SK-MEL-5 (cell line): Measurements from ENCODE around the gene CLDN15. TPM values are rescaled to one million over a fixed set of nuclear protein-coding genes. Genes with fewer than 3 reads are reported as not detected.
A peak's percentile ranks its signal among the peaks of the same experiment; 100 is the strongest.
"Not testable (repeated sequence)": the region's sequence is repeated elsewhere in the genome, so short reads cannot be mapped to it uniquely, and the experiment has no call there.

Experiments used
- DNase-seq: peaks from one replicate; pipeline ENCODE4 v3.0.0-alpha.2; 2016; ENCODE audit warnings: low read depth, low spot score
- in situ Hi-C: cut with HindIII; loops from 2 replicates; pipeline ENCODE4 v1.10.0; 2016; ENCODE audit warnings: low sequenced_read_pairs, high pct_unique_total_duplicates, low pct_unique_long_range_greater_than_20kb
- total RNA-seq: library from RNA; depleted of rRNA; stranded (reverse); fragments of >200 nt; shearing (Covaris generic); gene quantifications from 2 replicates; pipeline ENCODE4 v1.2.3, GENCODE V29; 2014

CLDN15 gene
- total RNA-seq, 1 experiment from 2014 or later: 8.4 TPM

DNA sequence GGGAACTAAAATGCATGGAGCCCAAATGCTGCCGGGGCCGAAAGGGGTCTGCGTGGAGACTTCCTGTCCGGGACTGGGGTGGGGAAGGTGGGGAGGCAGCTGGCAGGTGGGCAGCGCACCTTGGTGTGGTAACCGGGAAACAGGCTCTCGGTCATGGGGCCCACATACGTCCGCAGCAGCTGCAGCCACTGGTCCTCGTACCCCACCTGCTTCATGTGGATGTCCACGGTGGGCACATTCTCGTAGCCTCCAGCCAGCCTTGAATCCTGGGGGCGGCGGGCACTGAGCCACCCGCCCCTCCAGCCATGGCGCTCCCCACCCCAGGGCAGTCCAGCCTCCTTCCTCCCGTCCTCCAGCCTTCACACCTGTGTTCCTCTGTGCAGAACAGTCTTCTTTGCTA lies 30.1 kb downstream of the CLDN15 start:
- DNase-seq: no peak
- in situ Hi-C loops: no loop called here

DNA sequence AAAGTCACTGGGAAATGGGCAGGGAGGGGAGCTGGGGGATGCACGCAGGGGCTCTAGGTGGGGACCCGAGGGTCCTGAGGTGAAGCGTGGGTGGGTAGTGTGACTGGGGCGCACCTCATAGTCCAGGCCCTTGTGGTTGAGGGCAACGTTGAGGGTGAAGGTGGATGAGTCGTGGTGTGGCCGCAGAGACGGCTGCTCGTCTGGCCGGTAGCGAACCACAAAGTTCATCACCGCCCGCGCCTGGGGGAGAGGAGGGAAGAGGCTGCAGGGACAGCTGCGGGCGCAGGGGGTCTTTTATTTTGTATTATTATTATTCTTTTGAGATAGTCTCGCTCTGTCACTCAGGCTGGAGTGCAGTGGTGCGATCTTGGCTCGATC lies 30.9 kb downstream of the CLDN15 start:
- in situ Hi-C loops: no loop called here
- no peak for DNase-seq

DNA sequence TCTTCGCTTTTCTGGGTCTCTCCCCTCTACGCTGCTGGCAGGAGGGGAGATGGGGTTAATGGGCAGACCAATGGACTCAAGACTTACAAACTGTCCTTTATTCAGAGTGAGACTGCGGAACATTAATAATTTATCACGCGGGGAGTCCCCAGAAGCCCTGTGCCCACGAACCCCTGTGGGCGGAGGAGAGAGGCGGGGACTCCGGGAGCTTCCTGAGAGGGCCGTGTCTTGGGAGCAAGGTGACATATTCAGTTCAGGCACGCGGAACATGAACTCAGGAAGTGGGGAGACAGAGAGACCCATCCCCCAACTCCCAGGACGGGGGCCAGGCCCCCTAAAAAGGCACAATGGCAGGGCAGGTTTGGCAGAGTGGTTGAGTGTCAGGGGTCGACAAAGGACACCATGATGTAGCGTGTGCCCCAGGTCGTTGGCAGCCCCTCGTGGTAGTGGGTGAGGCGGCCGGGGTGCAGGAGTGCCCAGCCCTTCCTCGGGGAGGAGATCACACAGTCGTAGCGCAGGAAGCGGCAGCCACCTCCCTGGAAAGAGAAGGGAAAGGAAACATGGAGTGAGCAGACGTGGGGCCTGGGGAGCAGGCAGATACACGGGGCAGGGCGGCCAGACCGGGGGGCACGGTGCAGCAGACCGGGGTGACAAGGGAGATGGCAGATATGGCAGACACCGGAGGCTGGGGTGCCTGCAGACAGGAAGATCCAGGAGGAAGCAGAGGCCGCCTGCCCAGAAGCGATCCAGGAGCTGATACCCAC lies 31.5 kb downstream of the CLDN15 start:
- no peak for DNase-seq
- in situ Hi-C loops: no loop called here

DNA sequence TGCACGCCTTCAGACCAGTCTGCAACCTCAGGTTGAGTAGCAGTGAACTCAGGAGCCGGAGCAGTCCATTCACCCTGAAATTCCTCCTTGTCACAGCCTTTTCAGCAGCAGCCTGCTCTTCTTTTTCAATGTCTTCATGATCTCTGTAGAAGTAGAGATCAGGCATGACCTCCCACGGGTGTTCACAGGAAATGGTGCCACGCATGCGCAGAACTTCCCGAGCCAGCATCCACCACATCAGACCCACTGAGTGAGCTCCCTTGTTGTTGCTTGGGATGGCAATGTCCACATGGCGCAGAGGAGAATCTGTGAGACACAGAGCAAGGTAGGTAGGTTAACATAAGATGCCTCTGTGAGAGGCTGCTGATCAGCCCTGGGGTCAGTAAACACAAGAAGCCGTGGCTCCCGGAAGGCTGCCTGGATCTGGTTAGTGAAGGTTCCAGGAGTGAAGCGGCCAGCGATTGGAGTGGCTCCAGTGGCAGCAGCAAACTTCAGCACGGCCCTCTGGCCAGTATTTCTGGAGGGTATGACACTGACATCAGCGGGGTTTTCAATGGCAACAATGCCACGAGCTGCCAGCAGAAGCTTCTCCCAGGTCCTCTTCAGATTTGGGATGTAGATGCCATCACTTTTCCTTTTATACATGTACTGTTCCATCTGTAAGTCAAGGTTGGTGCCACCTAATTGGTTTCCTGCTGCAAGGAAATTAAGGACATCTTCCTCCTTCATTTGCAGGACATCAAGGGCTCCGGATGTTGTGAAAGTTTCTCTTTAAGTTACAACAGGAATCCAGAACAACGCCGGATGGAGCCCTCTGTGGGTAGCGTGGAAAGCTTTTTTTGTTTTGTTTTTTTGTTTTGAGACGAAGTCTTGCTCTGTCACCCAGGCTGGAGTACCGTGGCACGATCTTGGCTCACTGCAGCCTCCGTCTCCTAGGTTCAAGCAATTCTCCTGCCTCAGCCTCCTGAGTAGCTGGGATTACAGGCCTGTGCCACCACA lies 33.6 kb downstream of the CLDN15 start:
- in situ Hi-C loops: not testable (repeated sequence)
- peak; percentile 44 for DNase-seq

DNA sequence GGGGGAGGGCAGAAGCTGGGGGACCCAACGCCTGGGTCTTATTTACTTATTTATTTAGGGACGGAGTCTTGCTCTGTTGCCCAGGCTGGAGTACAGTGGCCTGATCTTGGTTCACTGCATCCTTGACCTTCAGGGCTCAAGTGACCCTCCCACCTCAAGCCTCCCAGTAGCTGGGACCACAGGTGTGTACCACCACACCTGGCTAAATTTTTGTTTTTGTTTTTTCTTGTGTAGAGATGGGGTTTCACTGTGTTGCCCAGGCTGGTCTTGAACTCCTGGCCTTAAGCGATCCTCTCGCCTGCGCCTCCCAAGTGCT lies 35.0 kb downstream of the CLDN15 start:
- no peak for DNase-seq
- in situ Hi-C loops: no loop called here

DNA sequence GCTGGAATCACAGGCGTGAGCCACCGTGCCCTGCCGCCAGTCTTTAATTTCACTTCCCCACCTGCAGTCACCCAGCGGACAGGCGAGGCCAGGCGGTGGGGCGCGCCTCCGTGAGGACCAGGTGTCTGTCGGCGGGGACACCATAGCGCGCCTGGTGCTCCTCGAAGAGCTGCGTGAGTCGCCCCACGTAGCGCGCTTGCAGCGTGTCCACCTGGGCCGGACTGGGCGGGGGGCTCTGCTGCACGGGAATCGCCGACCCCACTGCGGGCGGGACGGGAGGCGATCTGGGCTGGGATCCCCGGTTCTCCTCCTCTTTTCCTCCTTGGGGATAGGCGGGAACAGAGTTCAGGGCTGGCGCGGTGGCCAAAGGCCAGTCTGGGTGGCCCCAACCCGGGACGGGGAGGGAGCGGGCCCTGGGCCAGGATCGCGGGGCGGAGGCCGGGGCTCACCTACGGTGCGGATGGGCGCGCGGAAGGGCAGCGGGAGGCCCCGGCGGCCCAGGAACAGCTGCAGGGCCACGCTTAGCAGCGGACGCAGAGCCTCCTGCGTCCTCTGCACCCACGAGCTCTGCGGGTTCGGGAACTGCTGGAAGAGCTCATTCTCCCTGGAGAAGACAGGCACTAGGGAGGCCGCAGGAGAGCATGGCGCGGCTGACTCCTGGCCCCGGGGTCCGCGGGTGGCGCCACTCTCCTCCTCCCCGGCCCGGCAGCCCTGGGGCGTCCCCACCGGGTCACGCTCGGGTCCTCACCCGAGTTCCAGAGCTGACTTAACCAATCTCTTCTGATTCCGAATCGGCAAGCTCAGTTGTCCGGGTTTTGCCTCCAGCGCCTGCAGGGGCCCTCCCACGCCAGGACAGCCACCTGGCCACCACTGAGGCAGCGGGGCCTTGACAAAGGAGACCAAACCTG lies 35.7 kb downstream of the CLDN15 start:
- no peak for DNase-seq
- in situ Hi-C loops: no loop called here

DNA sequence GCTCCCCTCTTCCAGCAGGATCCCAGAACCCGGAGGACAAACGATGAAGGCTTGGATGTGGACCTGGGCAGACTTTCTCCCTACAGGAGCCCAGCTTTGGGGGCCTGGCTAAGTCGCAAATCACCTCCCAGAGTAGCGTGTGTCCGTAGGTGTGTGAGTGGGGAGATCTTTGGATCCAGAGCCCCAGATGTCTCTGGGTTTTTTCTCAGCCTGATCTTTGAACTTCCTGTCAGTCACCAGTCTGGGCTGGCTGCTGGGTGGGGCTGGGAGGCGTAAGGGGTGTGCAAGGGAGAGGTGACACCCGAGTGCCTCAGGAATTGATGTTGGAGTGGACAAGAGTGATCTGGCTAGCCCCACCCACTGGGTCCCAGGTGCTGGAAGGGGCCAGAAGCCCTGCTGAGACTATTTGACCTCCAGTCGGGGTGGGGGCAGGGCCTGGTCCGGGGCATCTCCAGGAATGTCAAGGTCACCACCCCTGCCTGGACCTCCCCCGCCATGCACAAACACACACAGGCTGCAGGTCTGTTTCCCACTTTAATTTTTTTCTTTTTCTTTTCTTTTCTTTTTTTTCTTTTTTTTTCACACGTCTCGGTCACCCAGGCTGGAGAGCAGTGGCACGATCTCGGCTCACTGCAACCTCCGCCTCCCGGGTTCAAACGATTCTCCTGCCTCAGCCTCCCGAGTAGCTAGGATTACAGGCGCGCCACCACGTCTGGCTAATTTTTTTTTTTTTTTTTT lies 36.6 kb downstream of the CLDN15 start, which contains the start of gene MOGAT3:
MOGAT3 (minus strand) TSS at position 175 of the 738 bp plus-strand sequence. CDS start 182 bp downstream, outside the sequence.
- in situ Hi-C loops: no loop called here
- DNase-seq: no peak

DNA sequence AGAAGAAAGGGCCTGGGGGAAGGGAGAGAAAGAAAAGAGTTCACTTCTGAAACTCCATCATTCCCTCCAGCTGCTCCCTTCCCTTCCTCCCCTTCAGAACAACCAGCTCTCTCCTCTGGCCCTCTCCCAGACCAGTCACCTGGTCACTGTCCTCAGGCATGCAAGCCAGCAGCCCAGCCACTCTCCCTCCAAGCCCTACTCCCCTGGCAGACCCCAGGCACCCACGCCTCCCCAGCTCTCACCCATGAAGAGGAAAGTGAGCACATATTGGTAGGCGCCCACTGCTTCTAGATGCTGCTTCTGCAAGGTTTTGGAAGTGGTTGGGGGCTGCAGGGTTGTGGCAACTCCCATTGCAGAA lies 37.1 kb downstream of the CLDN15 start:
- in situ Hi-C loops: no loop called here
- DNase-seq: no peak

DNA sequence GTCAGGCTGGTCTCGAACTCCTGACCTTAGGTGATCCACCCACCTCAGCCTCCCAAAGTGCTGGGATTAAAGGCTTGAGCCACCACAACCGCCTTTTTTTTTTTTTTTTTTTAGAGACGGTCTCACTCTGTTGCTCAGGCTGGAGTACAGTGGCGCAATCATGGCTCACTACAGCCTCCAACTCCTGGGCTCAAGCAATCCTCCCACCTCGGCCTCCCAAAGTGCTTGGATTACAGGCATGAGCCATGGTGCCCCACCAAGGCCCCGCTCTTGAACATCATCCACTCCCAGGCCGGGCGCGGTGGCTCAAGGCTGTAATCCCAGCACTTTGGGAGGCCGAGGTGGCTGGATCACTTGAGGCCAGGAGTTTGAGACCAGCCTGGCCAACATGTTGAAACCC lies 38.1 kb downstream of the CLDN15 start:
- in situ Hi-C loops, DNase-seq: not testable (repeated sequence)

DNA sequence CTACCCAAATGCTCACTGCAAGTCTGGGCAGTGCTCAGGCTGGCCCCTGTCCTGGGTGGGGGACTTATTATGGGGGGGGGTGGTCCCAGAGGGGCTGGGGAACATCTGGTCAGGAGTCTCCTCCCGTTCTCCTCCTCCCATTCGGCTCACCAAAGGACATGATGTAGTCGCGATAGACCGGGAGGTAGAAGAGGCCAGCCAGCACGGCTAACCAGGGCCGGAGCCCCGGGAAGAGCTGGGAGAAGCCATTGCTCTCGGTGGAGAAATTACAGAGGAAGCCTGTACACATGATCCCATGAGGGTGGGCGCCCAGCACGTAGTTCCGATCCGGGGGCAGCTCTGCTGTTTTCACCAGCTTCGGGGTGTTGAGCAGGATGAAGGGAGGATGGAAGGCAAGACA lies 39.1 kb downstream of the CLDN15 start:
- in situ Hi-C loops: no loop called here
- DNase-seq: no peak

DNA sequence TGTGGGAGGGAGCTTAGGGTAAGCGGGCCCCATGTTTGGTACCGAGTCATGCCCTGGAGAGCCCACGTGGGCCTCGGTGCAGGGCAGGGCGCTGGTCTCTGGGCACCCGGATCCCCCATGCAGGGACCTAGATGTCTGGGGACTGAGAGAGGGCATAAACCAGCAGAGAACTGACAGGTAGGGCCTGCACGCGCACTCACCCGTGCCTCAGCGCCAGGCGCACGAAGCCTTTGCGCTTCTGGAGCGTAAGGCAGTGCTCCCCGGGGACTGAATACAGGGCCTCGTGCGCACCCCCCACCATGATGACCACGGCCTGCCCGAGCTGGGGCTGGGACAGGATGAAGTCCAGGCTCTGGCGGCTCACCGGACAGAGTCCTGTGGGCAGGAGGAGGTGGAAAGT lies 39.6 kb downstream of the CLDN15 start:
- in situ Hi-C loops: no loop called here

DNA sequence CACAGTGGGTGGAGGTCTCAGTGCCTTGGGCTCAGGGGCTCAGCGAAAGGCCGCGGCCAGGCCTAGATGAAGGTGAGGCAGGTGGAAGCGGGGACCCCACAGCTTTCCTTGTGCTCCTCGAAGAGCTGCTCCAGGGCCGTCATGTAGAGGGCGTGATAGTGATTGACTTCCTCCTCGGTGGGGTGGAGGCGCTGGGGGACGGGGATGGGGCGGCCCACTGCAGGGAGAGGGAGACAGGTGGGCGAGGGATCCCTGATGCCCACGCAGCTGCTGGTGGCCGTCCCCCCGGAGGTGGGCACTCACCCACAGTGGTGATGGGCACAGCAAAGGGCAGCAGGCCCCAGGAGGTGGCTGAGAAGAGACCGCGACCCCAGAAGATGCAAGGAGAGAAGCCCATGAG lies 41.7 kb downstream of the CLDN15 start:
- in situ Hi-C loops: no loop called here
- DNase-seq: no peak

More for the DNA sequence above, 39.6 kb downstream of the CLDN15 start:
- DNase-seq: no peak

DNA sequence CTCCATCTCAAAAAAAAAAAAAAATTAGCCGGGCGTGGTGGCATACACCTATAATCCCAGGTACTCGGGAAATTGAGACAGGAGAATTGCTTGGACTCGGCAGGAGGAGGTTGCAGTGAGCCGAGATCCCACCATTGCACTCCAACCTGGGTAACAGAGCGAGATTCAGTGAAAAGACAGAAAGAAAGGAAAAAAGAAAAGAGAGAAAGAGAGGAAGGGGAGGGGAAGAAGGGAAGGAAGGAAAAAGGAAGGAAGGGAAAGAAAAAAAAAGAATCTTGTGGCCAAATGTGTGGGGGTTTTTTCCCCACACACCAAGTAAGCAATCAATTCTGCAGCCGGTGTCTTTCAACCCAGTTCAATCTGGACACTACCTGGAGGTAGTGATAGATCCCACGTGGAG lies 48.5 kb downstream of the CLDN15 start:
- in situ Hi-C loops: no loop called here

DNA sequence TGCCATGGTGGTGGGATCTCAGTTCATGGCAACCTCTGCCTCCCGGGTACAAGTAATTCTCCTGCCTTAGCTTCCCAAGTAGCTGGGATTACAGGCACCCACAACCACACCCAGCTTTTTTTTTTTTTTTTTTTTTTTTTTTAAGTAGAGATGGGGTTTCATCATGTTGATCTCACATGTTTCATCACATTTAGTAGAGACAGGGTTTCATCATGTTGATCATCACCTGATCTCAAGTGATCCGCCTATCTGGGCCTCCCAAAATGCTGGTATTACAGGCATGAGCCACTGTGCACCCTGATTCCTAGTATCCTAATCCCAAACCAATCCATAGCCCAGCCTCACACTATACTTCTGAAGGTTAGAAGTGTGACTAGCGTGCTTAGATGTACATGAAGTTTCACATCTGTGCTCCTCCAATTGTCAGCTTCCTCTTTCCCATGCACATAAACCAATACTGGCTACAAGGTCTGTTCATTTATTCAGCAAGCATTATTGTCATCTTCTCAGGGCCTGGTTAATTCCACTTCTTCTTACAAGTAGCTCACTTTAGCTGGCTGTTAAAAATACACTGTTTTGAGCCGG lies 50.7 kb downstream of the CLDN15 start:
- DNase-seq: peak; percentile 80
- in situ Hi-C loops: no loop called here

More for the DNA sequence above, 48.5 kb downstream of the CLDN15 start:
- no peak for DNase-seq

DNA sequence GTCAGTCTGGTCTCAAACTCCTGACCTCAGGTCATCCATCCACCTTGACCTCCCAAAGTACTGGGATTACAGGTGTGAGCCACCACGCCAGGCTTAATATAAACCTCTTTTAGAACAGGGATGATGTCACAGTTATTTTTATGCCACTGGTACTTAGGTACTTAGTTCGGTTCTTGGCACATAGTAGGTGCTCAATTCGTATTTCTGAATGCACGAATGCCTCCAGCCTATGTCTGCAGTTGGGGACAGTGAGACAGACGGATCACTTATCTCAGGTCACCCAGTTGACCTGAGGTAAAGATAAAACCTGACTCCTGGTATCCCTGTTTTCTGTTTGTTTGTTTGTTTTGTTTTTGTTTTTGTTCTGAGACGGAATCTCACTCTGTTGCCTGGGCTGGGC lies 51.4 kb downstream of the CLDN15 start:
- in situ Hi-C loops: no loop called here
- no peak for DNase-seq

DNA sequence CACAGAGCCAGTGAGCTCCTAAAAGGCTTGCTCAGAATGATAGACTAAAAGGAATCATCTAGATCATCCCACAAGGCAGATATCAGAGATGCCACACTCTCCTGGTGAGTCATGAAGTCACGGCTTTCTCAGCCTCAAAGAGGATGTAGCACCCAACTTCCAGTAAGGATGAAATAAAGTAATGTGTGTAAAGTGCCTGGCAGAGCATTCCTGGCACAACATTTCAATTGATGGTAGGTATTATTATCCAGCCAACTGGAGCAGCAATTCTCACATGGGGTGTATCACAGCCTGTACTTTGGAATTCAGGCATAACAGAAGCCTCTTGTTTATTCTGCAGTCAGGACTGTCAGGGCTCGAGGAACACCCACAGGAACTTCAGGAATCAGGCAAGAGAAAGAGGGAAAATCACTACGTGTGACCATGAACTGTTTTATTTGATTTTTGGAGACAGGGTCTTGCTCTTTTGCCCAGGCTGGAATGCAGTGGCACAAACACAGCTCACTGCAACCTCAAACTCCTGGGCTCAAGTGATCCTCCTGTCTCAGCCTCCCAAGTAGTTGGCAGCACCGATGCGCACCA lies 52.3 kb downstream of the CLDN15 start:
- DNase-seq: peak; percentile 99
- in situ Hi-C loops: no loop called here
